HG03565 (cell line): ENCODE measurements around the gene SIM1.
A peak's percentile ranks its signal among the peaks of the same experiment; 100 is the strongest.

ENCODE experiments used
- ATAC-seq: cut with Tn5 transposase; IDR thresholded peaks from one replicate; pipeline ENCODE4 v1.9.1; 2021; ENCODE audit warnings: mild to moderate bottlenecking, moderate library complexity; ENCODE audit not compliant: unreplicated experiment

Gene SIM1

GRCh38 chr6:100464903-100465700 is at the start of gene SIM1:
TSS of gene SIM1 (minus strand) at chr6:100464921. CDS start at chr6:100463468, 1,453 bp downstream.
- no peak for ATAC-seq

GRCh38 chr6:100512203-100512862 is 47.6 kb upstream of the SIM1 start:
- ATAC-seq = no peak

GRCh38 chr6:100509101-100509500 is 44.4 kb upstream of the SIM1 start:
- ATAC-seq = no peak

GRCh38 chr6:100506651-100507050 is 41.9 kb upstream of the SIM1 start:
- no peak for ATAC-seq

GRCh38 chr6:100504786-100505737 is 40.3 kb upstream of the SIM1 start:
- ATAC-seq = no peak

- ATAC-seq = no peak
Observed at GRCh38 chr6:100503043-100503705, 38.5 kb upstream of the SIM1 start.

- ATAC-seq = no peak
Observed at GRCh38 chr6:100493206-100493888, 28.6 kb upstream of the SIM1 start.

GRCh38 chr6:100491952-100492670 is 27.4 kb upstream of the SIM1 start:
- no peak for ATAC-seq

- no peak for ATAC-seq
Observed at GRCh38 chr6:100490065-100490464, 25.3 kb upstream of the SIM1 start.

- no peak for ATAC-seq
Observed at GRCh38 chr6:100488244-100488643, 23.5 kb upstream of the SIM1 start.

- ATAC-seq = no peak
Observed at GRCh38 chr6:100487638-100488037, 22.9 kb upstream of the SIM1 start.

- ATAC-seq = no peak
Observed at GRCh38 chr6:100485268-100485667, 20.5 kb upstream of the SIM1 start.

GRCh38 chr6:100484474-100484873 is 19.8 kb upstream of the SIM1 start:
- ATAC-seq = peak; percentile 30

GRCh38 chr6:100482698-100483097 is 18.0 kb upstream of the SIM1 start:
- ATAC-seq = no peak

- ATAC-seq = peak; percentile 43
Observed at GRCh38 chr6:100479179-100480035, 14.7 kb upstream of the SIM1 start.

GRCh38 chr6:100475554-100476320 is 11.0 kb upstream of the SIM1 start:
- peak; percentile 66 for ATAC-seq

GRCh38 chr6:100473182-100473581 is 8.5 kb upstream of the SIM1 start:
- ATAC-seq = no peak

- ATAC-seq = peak; percentile 82
Observed at GRCh38 chr6:100472674-100473073, 8.0 kb upstream of the SIM1 start.
